ENCODE results near the gene XRN2. TPM values are rescaled to one million over a fixed set of nuclear protein-coding genes. Genes with fewer than 3 reads are reported as not detected.
"Not testable (repeated sequence)": the region's sequence is repeated elsewhere in the genome, so short reads cannot be mapped to it uniquely, and the experiment has no call there.

The XRN2 gene
- total and polyA plus RNA-seq, 2 donors = 29.5 to 69.6 TPM

- not testable (repeated sequence) for H3K9me3 ChIP-seq (ENCODE audit: control insufficient read depth in 2 of 2, insufficient read depth in 1 of 2, low read length in 1 of 2); H3K27me3 ChIP-seq (ENCODE audit: control insufficient read depth in 2 of 2, insufficient read depth in 1 of 2, low read length in 1 of 2); H3K4me3 ChIP-seq (ENCODE audit: low read length in 2 of 2); H3K27ac ChIP-seq (ENCODE audit: low read depth in 1 of 2, low read length in 1 of 2); H3K4me1 ChIP-seq (ENCODE audit: control insufficient read depth in 2 of 2, insufficient read depth in 2 of 2, low read length in 2 of 2); DNase-seq (ENCODE audit: low read depth in 6 of 9, low spot score in 9 of 9); H3K36me3 ChIP-seq (ENCODE audit: control insufficient read depth in 2 of 2, insufficient read depth in 2 of 2, low read length in 1 of 2)
- 49% methylated on average over 3 of the region's 3 CpGs for WGBS
These were observed 110.9 kb downstream of the XRN2 start for GRCh38 chr20:21413996-21414395.

GRCh38 chr20:21419147-21419546 lies 116.0 kb downstream of the XRN2 start:
- not testable (repeated sequence) for H3K9me3 ChIP-seq (ENCODE audit: control insufficient read depth in 2 of 2, insufficient read depth in 1 of 2, low read length in 1 of 2); H3K27ac ChIP-seq (ENCODE audit: low read depth in 1 of 2, low read length in 1 of 2); H3K4me3 ChIP-seq (ENCODE audit: low read length in 2 of 2); H3K4me1 ChIP-seq (ENCODE audit: control insufficient read depth in 2 of 2, insufficient read depth in 2 of 2, low read length in 2 of 2); DNase-seq (ENCODE audit: low read depth in 6 of 9, low spot score in 9 of 9); H3K27me3 ChIP-seq (ENCODE audit: control insufficient read depth in 2 of 2, insufficient read depth in 1 of 2, low read length in 1 of 2); H3K36me3 ChIP-seq (ENCODE audit: control insufficient read depth in 2 of 2, insufficient read depth in 2 of 2, low read length in 1 of 2)
- 88% methylated on average over 2 of the region's 2 CpGs for WGBS

GRCh38 chr20:21421601-21422236 lies 118.6 kb downstream of the XRN2 start:
- Histone ChIP-seq H3K4me1 (ENCODE audit: control insufficient read depth in 2 of 2, insufficient read depth in 2 of 2, low read length in 2 of 2) (no peaks in the 10 kb centered on the region), H3K4me3 (ENCODE audit: low read length in 2 of 2) (no peak overlapping the region), H3K27ac (ENCODE audit: low read depth in 1 of 2, low read length in 1 of 2) (no peak overlapping the region), H3K9me3 (ENCODE audit: control insufficient read depth in 2 of 2, insufficient read depth in 1 of 2, low read length in 1 of 2) (peaks cover 2 to 3% of the 10 kb centered on the region in 2 donors), H3K36me3 (ENCODE audit: control insufficient read depth in 2 of 2, insufficient read depth in 2 of 2, low read length in 1 of 2) (no peaks in the 10 kb centered on the region), H3K27me3 (ENCODE audit: control insufficient read depth in 2 of 2, insufficient read depth in 1 of 2, low read length in 1 of 2) (no peaks in the 10 kb centered on the region)
- 95% methylated on average over 4 of the region's 4 CpGs for WGBS
- DNase-seq (ENCODE audit: low read depth in 6 of 9, low spot score in 9 of 9) = no peak

GRCh38 chr20:21423712-21424111 lies 120.6 kb downstream of the XRN2 start:
- H3K9me3 ChIP-seq (ENCODE audit: control insufficient read depth in 2 of 2, insufficient read depth in 1 of 2, low read length in 1 of 2); H3K4me1 ChIP-seq (ENCODE audit: control insufficient read depth in 2 of 2, insufficient read depth in 2 of 2, low read length in 2 of 2); H3K4me3 ChIP-seq (ENCODE audit: low read length in 2 of 2); DNase-seq (ENCODE audit: low read depth in 6 of 9, low spot score in 9 of 9); H3K27ac ChIP-seq (ENCODE audit: low read depth in 1 of 2, low read length in 1 of 2); H3K27me3 ChIP-seq (ENCODE audit: control insufficient read depth in 2 of 2, insufficient read depth in 1 of 2, low read length in 1 of 2); H3K36me3 ChIP-seq (ENCODE audit: control insufficient read depth in 2 of 2, insufficient read depth in 2 of 2, low read length in 1 of 2): not testable (repeated sequence)
- WGBS = 100% methylated on average over 1 of the region's 1 CpG

GRCh38 chr20:21424846-21425245 lies 121.7 kb downstream of the XRN2 start:
- Histone ChIP-seq H3K27ac (ENCODE audit: low read depth in 1 of 2, low read length in 1 of 2) (no peak overlapping the region), H3K9me3 (ENCODE audit: control insufficient read depth in 2 of 2, insufficient read depth in 1 of 2, low read length in 1 of 2) (peaks cover 2 to 3% of the 10 kb centered on the region in 2 donors), H3K27me3 (ENCODE audit: control insufficient read depth in 2 of 2, insufficient read depth in 1 of 2, low read length in 1 of 2) (no peaks in the 10 kb centered on the region), H3K4me3 (ENCODE audit: low read length in 2 of 2) (no peak overlapping the region), H3K4me1 (ENCODE audit: control insufficient read depth in 2 of 2, insufficient read depth in 2 of 2, low read length in 2 of 2) (no peaks in the 10 kb centered on the region), H3K36me3 (ENCODE audit: control insufficient read depth in 2 of 2, insufficient read depth in 2 of 2, low read length in 1 of 2) (no peaks in the 10 kb centered on the region)
- 82% methylated on average over 4 of the region's 4 CpGs for WGBS
- DNase-seq (ENCODE audit: low read depth in 6 of 9, low spot score in 9 of 9) = no peak

- DNase-seq (ENCODE audit: low read depth in 6 of 9, low spot score in 9 of 9) = no peak
- Histone ChIP-seq H3K4me1 (ENCODE audit: control insufficient read depth in 2 of 2, insufficient read depth in 2 of 2, low read length in 2 of 2) (no peaks in the 10 kb centered on the region), H3K27me3 (ENCODE audit: control insufficient read depth in 2 of 2, insufficient read depth in 1 of 2, low read length in 1 of 2) (peaks cover 0 to 2% of the 10 kb centered on the region in 2 donors), H3K36me3 (ENCODE audit: control insufficient read depth in 2 of 2, insufficient read depth in 2 of 2, low read length in 1 of 2) (no peaks in the 10 kb centered on the region), H3K4me3 (ENCODE audit: low read length in 2 of 2) (no peak overlapping the region), H3K27ac (ENCODE audit: low read depth in 1 of 2, low read length in 1 of 2) (no peak overlapping the region), H3K9me3 (ENCODE audit: control insufficient read depth in 2 of 2, insufficient read depth in 1 of 2, low read length in 1 of 2) (peaks cover 2 to 3% of the 10 kb centered on the region in 2 donors)
- 96% methylated on average over 3 of the region's 3 CpGs for WGBS
These were observed 126.9 kb downstream of the XRN2 start for GRCh38 chr20:21430020-21430419.

GRCh38 chr20:21432911-21433310 lies 129.8 kb downstream of the XRN2 start:
- Histone ChIP-seq H3K4me1 (ENCODE audit: control insufficient read depth in 2 of 2, insufficient read depth in 2 of 2, low read length in 2 of 2) (no peaks in the 10 kb centered on the region), H3K36me3 (ENCODE audit: control insufficient read depth in 2 of 2, insufficient read depth in 2 of 2, low read length in 1 of 2) (no peaks in the 10 kb centered on the region), H3K9me3 (ENCODE audit: control insufficient read depth in 2 of 2, insufficient read depth in 1 of 2, low read length in 1 of 2) (no peaks in the 10 kb centered on the region), H3K27me3 (ENCODE audit: control insufficient read depth in 2 of 2, insufficient read depth in 1 of 2, low read length in 1 of 2) (peaks cover 0 to 2% of the 10 kb centered on the region in 2 donors), H3K27ac (ENCODE audit: low read depth in 1 of 2, low read length in 1 of 2) (no peak overlapping the region), H3K4me3 (ENCODE audit: low read length in 2 of 2) (no peak overlapping the region)
- 97% methylated on average over 4 of the region's 4 CpGs for WGBS
- no peak for DNase-seq (ENCODE audit: low read depth in 6 of 9, low spot score in 9 of 9)

GRCh38 chr20:21433329-21433890 lies 130.3 kb downstream of the XRN2 start:
- Histone ChIP-seq H3K36me3 (ENCODE audit: control insufficient read depth in 2 of 2, insufficient read depth in 2 of 2, low read length in 1 of 2) (no peaks in the 10 kb centered on the region), H3K4me1 (ENCODE audit: control insufficient read depth in 2 of 2, insufficient read depth in 2 of 2, low read length in 2 of 2) (no peaks in the 10 kb centered on the region), H3K4me3 (ENCODE audit: low read length in 2 of 2) (no peak overlapping the region), H3K27me3 (ENCODE audit: control insufficient read depth in 2 of 2, insufficient read depth in 1 of 2, low read length in 1 of 2) (peaks cover 0 to 2% of the 10 kb centered on the region in 2 donors), H3K27ac (ENCODE audit: low read depth in 1 of 2, low read length in 1 of 2) (no peak overlapping the region), H3K9me3 (ENCODE audit: control insufficient read depth in 2 of 2, insufficient read depth in 1 of 2, low read length in 1 of 2) (no peaks in the 10 kb centered on the region)
- no peak for DNase-seq (ENCODE audit: low read depth in 6 of 9, low spot score in 9 of 9)
- 93% methylated on average over 2 of the region's 2 CpGs for WGBS

GRCh38 chr20:21435576-21435975 lies 132.4 kb downstream of the XRN2 start:
- 32% methylated on average over 3 of the region's 3 CpGs for WGBS
- no peaks in the 10 kb centered on the region for H3K4me1 ChIP-seq (ENCODE audit: control insufficient read depth in 2 of 2, insufficient read depth in 2 of 2, low read length in 2 of 2)
- DNase-seq (ENCODE audit: low read depth in 6 of 9, low spot score in 9 of 9) = no peak
- H3K27ac ChIP-seq (ENCODE audit: low read depth in 1 of 2, low read length in 1 of 2) = no peak overlapping the region
- H3K4me3 ChIP-seq (ENCODE audit: low read length in 2 of 2) = no peak overlapping the region
- no peaks in the 10 kb centered on the region for H3K27me3 ChIP-seq (ENCODE audit: control insufficient read depth in 2 of 2, insufficient read depth in 1 of 2, low read length in 1 of 2)
- H3K9me3 ChIP-seq (ENCODE audit: control insufficient read depth in 2 of 2, insufficient read depth in 1 of 2, low read length in 1 of 2) = no peaks in the 10 kb centered on the region
- H3K36me3 ChIP-seq (ENCODE audit: control insufficient read depth in 2 of 2, insufficient read depth in 2 of 2, low read length in 1 of 2) = no peaks in the 10 kb centered on the region
